Measurements from ENCODE around the gene PLET1.

DNA sequence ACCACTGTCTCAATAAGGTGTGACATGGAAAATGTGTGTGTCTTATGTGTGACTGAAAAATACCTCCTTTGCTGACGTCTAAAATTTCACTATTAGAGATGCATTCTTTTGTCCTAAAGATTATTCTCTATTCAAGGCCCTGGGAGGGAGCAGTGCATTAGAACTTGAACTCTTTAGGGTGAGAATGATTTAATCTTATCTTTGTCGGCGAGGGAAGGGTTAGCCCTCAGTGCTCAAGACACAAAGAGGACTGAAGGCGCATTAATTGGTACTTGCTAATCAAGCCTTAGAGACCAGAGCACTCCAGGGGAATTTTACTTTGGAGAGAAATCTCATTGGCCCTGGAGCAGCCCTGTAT is 29.8 kb upstream of the PLET1 start:
- TF ChIP-seq, protein P1, sequence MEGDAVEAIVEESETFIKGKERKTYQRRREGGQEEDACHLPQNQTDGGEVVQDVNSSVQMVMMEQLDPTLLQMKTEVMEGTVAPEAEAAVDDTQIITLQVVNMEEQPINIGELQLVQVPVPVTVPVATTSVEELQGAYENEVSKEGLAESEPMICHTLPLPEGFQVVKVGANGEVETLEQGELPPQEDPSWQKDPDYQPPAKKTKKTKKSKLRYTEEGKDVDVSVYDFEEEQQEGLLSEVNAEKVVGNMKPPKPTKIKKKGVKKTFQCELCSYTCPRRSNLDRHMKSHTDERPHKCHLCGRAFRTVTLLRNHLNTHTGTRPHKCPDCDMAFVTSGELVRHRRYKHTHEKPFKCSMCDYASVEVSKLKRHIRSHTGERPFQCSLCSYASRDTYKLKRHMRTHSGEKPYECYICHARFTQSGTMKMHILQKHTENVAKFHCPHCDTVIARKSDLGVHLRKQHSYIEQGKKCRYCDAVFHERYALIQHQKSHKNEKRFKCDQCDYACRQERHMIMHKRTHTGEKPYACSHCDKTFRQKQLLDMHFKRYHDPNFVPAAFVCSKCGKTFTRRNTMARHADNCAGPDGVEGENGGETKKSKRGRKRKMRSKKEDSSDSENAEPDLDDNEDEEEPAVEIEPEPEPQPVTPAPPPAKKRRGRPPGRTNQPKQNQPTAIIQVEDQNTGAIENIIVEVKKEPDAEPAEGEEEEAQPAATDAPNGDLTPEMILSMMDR (IDR thresholded peaks at IDR 0.05; ENCODE audit: insufficient read depth, low read depth, low read length), result no peak
- TF ChIP-seq EZH2 (IDR thresholded peaks at IDR 0.05; ENCODE audit: insufficient read depth, low read length), result no peak
